Stomach (tissue), 9 donors: ENCODE measurements around the gene MACROD1. TPM values are rescaled to one million over a fixed set of nuclear protein-coding genes. Genes with fewer than 3 reads are reported as not detected.
A peak's percentile ranks its signal among the peaks of the same experiment; 100 is the strongest.

Source experiments
- DNase-seq, 2 donors: peaks; one replicate each; pipeline versions ENCODE4 v3.0.0 to v3.0.0-alpha.2; 2013 to 2019
- H3K27ac ChIP-seq, 5 donors: fragments of 200-600 bp in 4 of 5; sonication (generic) in 4 of 5; one replicate each; pipeline ENCODE4 v1.5.1; 2013 to 2019; ENCODE audit warnings: mild to moderate bottlenecking in 1 of 5, moderate library complexity in 1 of 5
- H3K27me3 ChIP-seq, 3 donors: fragments of 200-600 bp; sonication (generic); one replicate each; pipeline ENCODE4 v1.5.1; 2017 to 2019; ENCODE audit warnings: mixed run types in 1 of 3
- H3K36me3 ChIP-seq, 4 donors: fragments of 200-600 bp; sonication (generic); 1 replicate in 3 of 4; 2 replicates in 1 of 4; pipeline ENCODE4 v1.5.1; 2016 to 2019
- H3K4me1 ChIP-seq, 4 donors: fragments of 200-600 bp; sonication (generic); one replicate each; pipeline ENCODE4 v1.5.1; 2016 to 2019
- H3K4me3 ChIP-seq, 4 donors: fragments of 200-600 bp; sonication (generic) in 3 of 4; one replicate each; pipeline ENCODE4 v1.5.1; 2016 to 2019; ENCODE audit warnings: mild to moderate bottlenecking in 1 of 4
- H3K9me3 ChIP-seq, 4 donors: fragments of 200-600 bp; sonication (generic); one replicate each; pipeline ENCODE4 v1.5.1; 2016 to 2019
- EP300 ChIP-seq: sonication (generic); formaldehyde crosslinking; IDR thresholded peaks from one replicate; pipeline ENCODE4 v1.6.1; 2017; ENCODE audit warnings: antibody characterized with exemption
- POLR2A ChIP-seq, 4 donors: fragments of 450-650 bp; IDR thresholded peaks; one replicate each; pipeline ENCODE4 v1.6.1; 2016; ENCODE audit warnings: antibody characterized with exemption in 4 of 4, control low read depth in 2 of 4, mild to moderate bottlenecking in 1 of 4, moderate library complexity in 1 of 4
- POLR2AphosphoS5 ChIP-seq, 3 donors: sonication (generic); formaldehyde crosslinking; IDR thresholded peaks; one replicate each; pipeline ENCODE4 v1.6.1; 2016; ENCODE audit warnings: antibody characterized with exemption in 3 of 3
- WGBS, 5 donors: extraction: QIAGEN DNeasy Blood & Tissue Kit in 3 of 5; methylation state at CpG; one replicate each; pipeline versions ENCODE4 v1.1.5 to v1.1.7; 2013 to 2018; 5-methylcytosine and 5-hydroxymethylcytosine counted together
- intact Hi-C: fragments of 100-400 bp; cut with DNase I; formaldehyde crosslinking; loops from one replicate; pipeline ENCODE4 v1.15.1; 2023; ENCODE audit warnings: low total_unique reads
- polyA plus RNA-seq, 3 donors: library from polyadenylated mRNA; stranded (reverse); fragments of 200-250 nt; gene quantifications; one replicate each; pipeline ENCODE4 v1.2.3, GENCODE V29; 2013
- total RNA-seq, 5 donors: library from RNA; depleted of rRNA; stranded (reverse); fragments of >200 nt; gene quantifications; one replicate each; pipeline versions ENCODE4 v1.1.0 to v1.2.3, GENCODE V29; 2014 to 2016
- TF ChIP-seq, protein P1 (sequence below), 7 experiments: fragments of 450-650 bp in 4 of 7; fragments of 200-600 bp in 3 of 7; sonication (generic) in 3 of 7; IDR thresholded peaks; one replicate each; pipeline ENCODE4 v1.5.1; 2016 to 2019; ENCODE audit warnings: antibody characterized with exemption in 7 of 7, control low read depth in 2 of 7, mild to moderate bottlenecking in 1 of 7
- donor health status: healthy with polysubstance abuse.
- donor health status: Bipolar disorder and iron deficiency.
- donor health status: healthy.

The MACROD1 gene
- total and polyA plus RNA-seq, 8 donors, result 18.0 to 283 (median 47.4) TPM

DNA sequence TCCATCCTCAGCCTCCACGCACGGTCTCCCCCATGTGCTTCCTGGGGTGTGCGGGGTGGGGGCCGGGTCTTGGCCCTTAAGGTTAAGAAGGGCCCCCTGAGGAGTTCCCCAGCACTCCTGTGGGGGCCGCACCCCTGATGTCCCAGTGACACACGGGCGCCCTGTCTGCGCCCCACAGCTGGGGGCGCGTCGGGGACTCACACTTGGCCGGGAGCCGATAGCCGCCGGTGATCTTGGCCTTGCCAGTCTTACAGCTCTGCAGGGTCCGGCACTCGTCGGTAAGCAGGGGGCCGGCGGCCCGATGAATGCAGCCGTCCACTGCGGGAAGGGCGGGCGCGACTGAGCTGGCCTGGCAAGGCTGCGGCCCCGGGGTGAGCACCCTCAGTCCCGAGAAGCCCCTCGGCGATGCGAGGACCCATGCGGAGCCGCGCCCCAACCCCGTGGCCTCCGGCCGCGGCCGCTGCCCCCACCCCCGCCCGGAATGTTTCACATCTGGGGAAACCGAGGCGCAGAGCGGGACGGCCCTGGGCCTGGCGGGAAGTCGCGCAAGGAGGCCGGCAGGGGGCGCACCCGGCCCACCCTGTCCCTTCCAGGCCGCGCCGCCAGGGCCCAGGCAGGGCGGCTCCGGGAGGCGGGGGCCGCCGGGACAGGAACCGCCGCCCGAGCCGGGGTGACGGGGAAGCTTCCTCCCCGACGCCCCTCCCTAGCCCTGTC, 165.7 kb downstream of the MACROD1 start:
- peak overlapping the region; percentile 19 to 48 (median 40) for H3K4me3 ChIP-seq

GRCh38 chr11:63999349-64000025, 166.4 kb downstream of the MACROD1 start:
- Histone ChIP-seq H3K27ac (peak overlapping the region in 2 of 5 donors; percentile 16), H3K4me1 (peaks cover 29 to 43% (median 32%) of the 10 kb centered on the region in 4 donors), H3K27me3 (peaks cover 0 to 26% (median 0%) of the 10 kb centered on the region in 3 donors), H3K9me3 (no peaks in the 10 kb centered on the region), H3K36me3 (peaks cover 30 to 44% (median 43%) of the 10 kb centered on the region in 4 donors), H3K4me3 (peak overlapping the region; percentile 19 to 48 (median 40))
- peak in 1 of 3 donors; percentile 7 for TF ChIP-seq POLR2AphosphoS5 (IDR thresholded peaks at IDR 0.05)
- TF ChIP-seq EP300, result no peak
- TF ChIP-seq, protein P1, sequence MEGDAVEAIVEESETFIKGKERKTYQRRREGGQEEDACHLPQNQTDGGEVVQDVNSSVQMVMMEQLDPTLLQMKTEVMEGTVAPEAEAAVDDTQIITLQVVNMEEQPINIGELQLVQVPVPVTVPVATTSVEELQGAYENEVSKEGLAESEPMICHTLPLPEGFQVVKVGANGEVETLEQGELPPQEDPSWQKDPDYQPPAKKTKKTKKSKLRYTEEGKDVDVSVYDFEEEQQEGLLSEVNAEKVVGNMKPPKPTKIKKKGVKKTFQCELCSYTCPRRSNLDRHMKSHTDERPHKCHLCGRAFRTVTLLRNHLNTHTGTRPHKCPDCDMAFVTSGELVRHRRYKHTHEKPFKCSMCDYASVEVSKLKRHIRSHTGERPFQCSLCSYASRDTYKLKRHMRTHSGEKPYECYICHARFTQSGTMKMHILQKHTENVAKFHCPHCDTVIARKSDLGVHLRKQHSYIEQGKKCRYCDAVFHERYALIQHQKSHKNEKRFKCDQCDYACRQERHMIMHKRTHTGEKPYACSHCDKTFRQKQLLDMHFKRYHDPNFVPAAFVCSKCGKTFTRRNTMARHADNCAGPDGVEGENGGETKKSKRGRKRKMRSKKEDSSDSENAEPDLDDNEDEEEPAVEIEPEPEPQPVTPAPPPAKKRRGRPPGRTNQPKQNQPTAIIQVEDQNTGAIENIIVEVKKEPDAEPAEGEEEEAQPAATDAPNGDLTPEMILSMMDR (IDR thresholded peaks at IDR 0.05), result peak in 1 of 7 experiments; percentile 5
- TF ChIP-seq POLR2A (IDR thresholded peaks at IDR 0.05), result no peak
- peak; percentile 85 to 91 for DNase-seq
- WGBS, 5 donors, result 6 to 10% (median 7%) methylated on average over 33 to 59 of the region's 59 CpGs
- intact Hi-C loops, result loop anchor here (2.0 kb wide), 1 partner anchor 149 kb away; no protein-coding TSS in a partner anchor

More for the DNA sequence above, 165.7 kb downstream of the MACROD1 start:
- peak; percentile 80 to 94 for DNase-seq
- TF ChIP-seq POLR2AphosphoS5 (IDR thresholded peaks at IDR 0.05) (peak in 1 of 3 donors; percentile 41), EP300 (no peak)
- TF ChIP-seq, protein P1 (IDR thresholded peaks at IDR 0.05), result peak in 5 of 7 experiments; percentile 14 to 92 (median 74)
- H3K27me3 ChIP-seq, result peaks cover 0 to 26% (median 0%) of the 10 kb centered on the region in 3 donors
- WGBS, 5 donors, result 0 to 2% (median 2%) methylated on average over 5 to 67 of the region's 67 CpGs
- H3K4me1 ChIP-seq, result peaks cover 29 to 43% (median 32%) of the 10 kb centered on the region in 4 donors
- H3K9me3 ChIP-seq, result no peaks in the 10 kb centered on the region
- intact Hi-C loops, result loop anchor here (2.0 kb wide), 1 partner anchor 149 kb away; no protein-coding TSS in a partner anchor
- H3K36me3 ChIP-seq, result peaks cover 30 to 37% (median 36%) of the 10 kb centered on the region in 4 donors
- peak overlapping the region in 1 of 5 donors; percentile 16 for H3K27ac ChIP-seq

DNA sequence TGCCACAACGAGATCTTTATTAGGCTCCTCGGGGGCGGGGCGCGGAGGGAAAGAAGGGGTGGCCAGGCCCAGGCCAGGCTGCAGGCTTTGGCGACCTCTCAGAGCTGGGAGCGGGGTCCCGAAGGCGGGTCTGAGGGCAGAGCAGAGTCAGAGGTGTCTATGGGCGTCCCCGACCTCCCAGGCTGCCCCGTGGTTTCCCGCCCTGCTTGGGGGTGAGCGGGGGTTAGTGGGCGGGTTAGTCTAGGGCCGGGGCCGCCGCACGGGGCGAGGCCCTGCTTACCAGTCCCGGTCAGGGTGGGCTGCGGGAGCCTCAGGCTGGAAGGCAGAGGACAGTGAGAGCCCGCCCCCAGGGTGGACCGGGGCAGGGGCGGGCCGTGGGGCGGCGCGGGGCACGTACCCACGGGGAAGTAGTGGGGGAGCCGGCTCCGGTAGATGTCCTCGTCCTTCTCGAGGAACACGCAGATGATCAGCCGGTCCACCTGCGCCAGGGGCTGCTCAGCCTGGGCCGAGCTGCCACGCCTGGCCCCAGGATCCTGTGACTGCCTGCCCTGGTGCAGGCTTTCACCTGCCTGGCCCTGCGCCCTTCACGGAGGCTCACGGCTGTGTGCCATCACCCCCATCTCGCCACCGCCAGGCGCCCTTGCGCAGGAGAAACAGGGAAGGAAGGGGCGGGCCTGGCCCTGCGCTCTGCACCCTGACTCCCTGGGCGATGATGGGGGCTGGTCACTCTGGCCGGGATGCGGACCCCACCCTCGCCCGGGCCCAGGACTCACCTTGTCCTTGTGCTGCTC, 167.2 kb downstream of the MACROD1 start:
- Histone ChIP-seq H3K4me3 (peak overlapping the region; percentile 19 to 48 (median 40)), H3K36me3 (peaks cover 30 to 51% (median 50%) of the 10 kb centered on the region in 4 donors), H3K27ac (peak overlapping the region in 3 of 5 donors; percentile 16 to 32 (median 16)), H3K4me1 (peaks cover 29 to 43% (median 32%) of the 10 kb centered on the region in 4 donors), H3K27me3 (peaks cover 0 to 26% (median 0%) of the 10 kb centered on the region in 3 donors), H3K9me3 (no peaks in the 10 kb centered on the region)
- intact Hi-C loops, result no loop called here
- 50 to 73% (median 61%) methylated on average over 29 to 54 of the region's 54 CpGs for WGBS, 5 donors
- DNase-seq, result peak; percentile 65 to 72
- no peak for TF ChIP-seq EP300
- TF ChIP-seq, protein P1 (IDR thresholded peaks at IDR 0.05), result peak in 1 of 7 experiments; percentile 22
- TF ChIP-seq POLR2AphosphoS5 (IDR thresholded peaks at IDR 0.05), result peak in 1 of 3 donors; percentile 14
